HFFc6 (cell line): ENCODE results near the gene BCAP31. TPM values are rescaled to one million over a fixed set of nuclear protein-coding genes. Genes with fewer than 3 reads are reported as not detected.

Source experiments
- DNase-seq: peaks from one replicate; pipeline ENCODE4 v3.0.0-alpha.2; 2018
- H3K27ac Mint-ChIP-seq: 2 replicates; pipeline ENCODE4 v1.8.0; 2020; ENCODE audit warnings: mild to moderate bottlenecking, mixed read lengths
- H3K27me3 Mint-ChIP-seq: 2 replicates; pipeline ENCODE4 v1.8.0; 2021; ENCODE audit warnings: mild to moderate bottlenecking, moderate library complexity, mixed read lengths; ENCODE audit not compliant: insufficient read depth
- H3K36me3 Mint-ChIP-seq: 2 replicates; pipeline ENCODE4 v1.8.0; 2021; ENCODE audit warnings: low read depth, mixed read lengths
- H3K4me1 Mint-ChIP-seq: 2 replicates; pipeline ENCODE4 v1.8.0; 2020; ENCODE audit warnings: low read depth, mixed read lengths
- H3K4me3 Mint-ChIP-seq: 2 replicates; pipeline ENCODE4 v1.8.0; 2020; ENCODE audit warnings: mild to moderate bottlenecking, moderate library complexity, mixed read lengths
- H3K9me3 Mint-ChIP-seq: 2 replicates; pipeline ENCODE4 v1.8.0; 2020; ENCODE audit warnings: mild to moderate bottlenecking, mixed read lengths
- CTCF ChIP-seq: fragments of 200-600 bp; sonication (generic); IDR thresholded peaks from 2 replicates; pipeline ENCODE4 v1.5.0; 2021; ENCODE audit warnings: antibody characterized with exemption, mild to moderate bottlenecking
- total RNA-seq, 6 experiments: library from RNA; stranded (reverse); fragmentation: NEBNext Ultra II Directional; extraction: Animal tissue kit (Norgen Biotek cat#: 25700); gene quantifications; 2 replicates in 1 of 6; 3 replicates in 5 of 6; pipeline ENCODE4 v1.2.3, GENCODE V29; 2021

The BCAP31 gene
- total RNA-seq, 6 experiments from 2014 or later = 203 to 295 (median 218) TPM

- no peaks in the 10 kb centered on the region for H3K4me1 Mint-ChIP-seq
- H3K36me3 Mint-ChIP-seq = no peaks in the 10 kb centered on the region
- no peak for DNase-seq
- no peaks in the 10 kb centered on the region; the same call in 1 of the 2 replicates for H3K9me3 Mint-ChIP-seq
- no peak overlapping the region for H3K27ac Mint-ChIP-seq
- H3K27me3 Mint-ChIP-seq = peaks cover 11% of the 10 kb centered on the region
- H3K4me3 Mint-ChIP-seq = no peak overlapping the region
- no peak for TF ChIP-seq CTCF
These were observed 51.4 kb downstream of the BCAP31 start for GRCh38 chrX:153672531-153673427.

GRCh38 chrX:153671589-153672530 is 52.3 kb downstream of the BCAP31 start:
- Mint-ChIP-seq H3K4me1 (no peaks in the 10 kb centered on the region), H3K9me3 (no peaks in the 10 kb centered on the region; the same call in 1 of the 2 replicates), H3K27me3 (peaks cover 13% of the 10 kb centered on the region), H3K27ac (no peak overlapping the region), H3K4me3 (no peak overlapping the region), H3K36me3 (no peaks in the 10 kb centered on the region)
- DNase-seq = no peak
- no peak for TF ChIP-seq CTCF

- H3K9me3 Mint-ChIP-seq = no peaks in the 10 kb centered on the region; the same call in 1 of the 2 replicates
- no peak for TF ChIP-seq CTCF
- no peak for DNase-seq
- no peak overlapping the region for H3K4me3 Mint-ChIP-seq
- peaks cover 16% of the 10 kb centered on the region for H3K27me3 Mint-ChIP-seq
- H3K27ac Mint-ChIP-seq = no peak overlapping the region
- H3K4me1 Mint-ChIP-seq = no peaks in the 10 kb centered on the region
- no peaks in the 10 kb centered on the region for H3K36me3 Mint-ChIP-seq
These were observed 53.2 kb downstream of the BCAP31 start for GRCh38 chrX:153670748-153671588.

GRCh38 chrX:153669901-153670731 is 54.1 kb downstream of the BCAP31 start:
- H3K4me1 Mint-ChIP-seq = no peaks in the 10 kb centered on the region
- H3K4me3 Mint-ChIP-seq = no peak overlapping the region
- H3K9me3 Mint-ChIP-seq = no peaks in the 10 kb centered on the region; the same call in 1 of the 2 replicates
- H3K36me3 Mint-ChIP-seq = no peaks in the 10 kb centered on the region
- no peak for TF ChIP-seq CTCF
- DNase-seq = no peak
- peaks cover 16% of the 10 kb centered on the region for H3K27me3 Mint-ChIP-seq
- no peak overlapping the region for H3K27ac Mint-ChIP-seq
